C4-2B (cell line): ENCODE results near the gene RFTN2.
"Not testable (repeated sequence)": the region's sequence is repeated elsewhere in the genome, so short reads cannot be mapped to it uniquely, and the experiment has no call there.

ENCODE experiments used
- ZFX ChIP-seq: fragments of 450-650 bp; IDR thresholded peaks from 2 replicates; pipeline ENCODE4 v1.6.1; 2017
- TF ChIP-seq, protein P1 (sequence below): fragments of 450-650 bp; conservative IDR thresholded peaks from 2 replicates; pipeline ENCODE4 v1.5.1; 2017; ENCODE audit warnings: mild to moderate bottlenecking

DNA sequence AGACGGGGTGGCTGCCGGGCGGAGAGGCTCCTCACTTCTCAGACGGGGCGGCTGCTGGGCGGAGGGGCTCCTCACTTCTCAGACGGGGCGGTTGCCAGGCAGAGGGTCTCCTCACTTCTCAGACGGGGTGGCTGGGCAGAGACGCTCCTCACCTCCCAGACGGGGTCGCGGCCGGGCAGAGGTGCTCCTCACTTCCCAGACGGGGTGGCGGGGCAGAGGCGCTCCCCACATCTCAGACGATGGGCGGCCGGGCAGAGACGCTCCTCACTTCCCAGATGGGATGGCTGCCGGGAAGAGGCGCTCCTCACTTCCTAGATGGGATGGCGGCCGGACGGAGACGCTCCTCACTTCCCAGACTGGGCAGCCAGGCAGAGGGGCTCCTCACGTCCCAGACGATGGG, 21.2 kb upstream of the RFTN2 start:
- TF ChIP-seq, protein P1, sequence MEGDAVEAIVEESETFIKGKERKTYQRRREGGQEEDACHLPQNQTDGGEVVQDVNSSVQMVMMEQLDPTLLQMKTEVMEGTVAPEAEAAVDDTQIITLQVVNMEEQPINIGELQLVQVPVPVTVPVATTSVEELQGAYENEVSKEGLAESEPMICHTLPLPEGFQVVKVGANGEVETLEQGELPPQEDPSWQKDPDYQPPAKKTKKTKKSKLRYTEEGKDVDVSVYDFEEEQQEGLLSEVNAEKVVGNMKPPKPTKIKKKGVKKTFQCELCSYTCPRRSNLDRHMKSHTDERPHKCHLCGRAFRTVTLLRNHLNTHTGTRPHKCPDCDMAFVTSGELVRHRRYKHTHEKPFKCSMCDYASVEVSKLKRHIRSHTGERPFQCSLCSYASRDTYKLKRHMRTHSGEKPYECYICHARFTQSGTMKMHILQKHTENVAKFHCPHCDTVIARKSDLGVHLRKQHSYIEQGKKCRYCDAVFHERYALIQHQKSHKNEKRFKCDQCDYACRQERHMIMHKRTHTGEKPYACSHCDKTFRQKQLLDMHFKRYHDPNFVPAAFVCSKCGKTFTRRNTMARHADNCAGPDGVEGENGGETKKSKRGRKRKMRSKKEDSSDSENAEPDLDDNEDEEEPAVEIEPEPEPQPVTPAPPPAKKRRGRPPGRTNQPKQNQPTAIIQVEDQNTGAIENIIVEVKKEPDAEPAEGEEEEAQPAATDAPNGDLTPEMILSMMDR = not testable (repeated sequence)
- not testable (repeated sequence) for TF ChIP-seq ZFX
